Esophagus muscularis mucosa (tissue), 4 donors: Measurements from ENCODE around the gene CELF2.

ENCODE experiments used
- CTCF ChIP-seq, 3 experiments: fragments of 200-600 bp in 2 of 3; fragments of 450-650 bp in 1 of 3; sonication (generic) in 2 of 3; IDR thresholded peaks; one replicate each; pipeline ENCODE4 v1.5.1; 2017 to 2019; ENCODE audit warnings: antibody characterized with exemption in 3 of 3, mild to moderate bottlenecking in 2 of 3, moderate library complexity in 1 of 3
- EP300 ChIP-seq: sonication (generic); formaldehyde crosslinking; IDR thresholded peaks from one replicate; pipeline ENCODE4 v1.6.1; 2017; ENCODE audit warnings: antibody characterized with exemption
- POLR2A ChIP-seq: fragments of 450-650 bp; IDR thresholded peaks from one replicate; pipeline ENCODE4 v1.6.1; 2017; ENCODE audit warnings: antibody characterized with exemption, moderate library complexity, mild to moderate bottlenecking, low read depth
- POLR2AphosphoS5 ChIP-seq, 2 donors: sonication (generic); formaldehyde crosslinking; IDR thresholded peaks; one replicate each; pipeline ENCODE4 v1.6.1; 2017; ENCODE audit warnings: antibody characterized with exemption in 2 of 2

GRCh38 chr10:11284291-11285085, 266.8 kb downstream of the CELF2 start:
- no peak for TF ChIP-seq CTCF (IDR thresholded peaks at IDR 0.05)
- no peak for TF ChIP-seq EP300
- no peak for TF ChIP-seq POLR2AphosphoS5 (IDR thresholded peaks at IDR 0.05)
- TF ChIP-seq POLR2A, result no peak
